Thymus (tissue), 11 donors: ENCODE data around the gene EPB42. TPM values are rescaled to one million over a fixed set of nuclear protein-coding genes. Genes with fewer than 3 reads are reported as not detected.

Experiments used
- DNase-seq, 9 donors: peaks; one replicate each; pipeline ENCODE4 v3.0.0-alpha.2; 2013; ENCODE audit warnings: low spot score in 9 of 9, low read depth in 6 of 9, missing footprints in 1 of 9
- H3K27ac ChIP-seq, 2 donors: one replicate each; pipeline ENCODE4 v1.5.1; 2013; ENCODE audit warnings: control low read depth in 1 of 2, low read depth in 1 of 2, low read length in 1 of 2, mild to moderate bottlenecking in 1 of 2, moderate library complexity in 1 of 2
- H3K27me3 ChIP-seq, 2 donors: one replicate each; pipeline ENCODE4 v1.5.1; 2013; ENCODE audit warnings: low read length in 1 of 2; ENCODE audit not compliant: control insufficient read depth in 2 of 2, insufficient read depth in 1 of 2
- H3K36me3 ChIP-seq, 2 donors: one replicate each; pipeline ENCODE4 v1.5.1; 2013; ENCODE audit warnings: low read length in 1 of 2, mild to moderate bottlenecking in 1 of 2, moderate library complexity in 1 of 2; ENCODE audit not compliant: control insufficient read depth in 2 of 2, insufficient read depth in 2 of 2
- H3K4me1 ChIP-seq, 2 donors: one replicate each; pipeline ENCODE4 v1.5.1; 2013; ENCODE audit warnings: low read length in 2 of 2; ENCODE audit not compliant: control insufficient read depth in 2 of 2, insufficient read depth in 2 of 2
- H3K4me3 ChIP-seq, 2 donors: one replicate each; pipeline ENCODE4 v1.5.1; 2013; ENCODE audit warnings: low read length in 2 of 2, control low read depth in 1 of 2, mild to moderate bottlenecking in 1 of 2
- H3K9me3 ChIP-seq, 2 donors: one replicate each; pipeline ENCODE4 v1.5.1; 2013; ENCODE audit warnings: low read length in 1 of 2, mild to moderate bottlenecking in 1 of 2; ENCODE audit not compliant: control insufficient read depth in 2 of 2, insufficient read depth in 1 of 2
- WGBS: extraction: QIAGEN DNeasy Blood & Tissue Kit; methylation state at CpG from one replicate; pipeline ENCODE4 v1.1.7; 2013; 5-methylcytosine and 5-hydroxymethylcytosine counted together
- polyA plus RNA-seq: library from polyadenylated mRNA; stranded (reverse); fragments of 200-250 nt; gene quantifications from one replicate; pipeline ENCODE4 v1.2.3, GENCODE V29; 2013
- total RNA-seq: library from RNA; stranded (reverse); fragments of 120-200 nt; gene quantifications from one replicate; pipeline ENCODE4 v1.2.4, GENCODE V29; 2013
- donor health status: healthy.

The EPB42 gene
- total and polyA plus RNA-seq, 2 donors, result 0.21 to 2.8 TPM

GRCh38 chr15:43165801-43166325, 55.0 kb downstream of the EPB42 start:
- no peak overlapping the region for H3K27ac ChIP-seq
- peaks cover 5 to 8% of the 10 kb centered on the region in 2 donors for H3K4me1 ChIP-seq
- no peak for DNase-seq
- WGBS, result 98% methylated on average over 2 of the region's 2 CpGs
- peaks cover 0 to 3% of the 10 kb centered on the region in 2 donors for H3K36me3 ChIP-seq
- no peaks in the 10 kb centered on the region for H3K9me3 ChIP-seq
- no peak overlapping the region for H3K4me3 ChIP-seq
- no peaks in the 10 kb centered on the region for H3K27me3 ChIP-seq

- Histone ChIP-seq H3K4me3 (no peak overlapping the region), H3K9me3 (no peaks in the 10 kb centered on the region), H3K27ac (no peak overlapping the region), H3K36me3 (peaks cover 0 to 7% of the 10 kb centered on the region in 2 donors), H3K4me1 (no peaks in the 10 kb centered on the region), H3K27me3 (peaks cover 0 to 2% of the 10 kb centered on the region in 2 donors)
- no peak for DNase-seq
Observed at GRCh38 chr15:43153269-43153668, 67.5 kb downstream of the EPB42 start.

GRCh38 chr15:43151688-43152087, 69.1 kb downstream of the EPB42 start:
- Histone ChIP-seq H3K4me1 (no peaks in the 10 kb centered on the region), H3K36me3 (peaks cover 0 to 7% of the 10 kb centered on the region in 2 donors), H3K9me3 (no peaks in the 10 kb centered on the region), H3K4me3 (no peak overlapping the region), H3K27ac (no peak overlapping the region), H3K27me3 (peaks cover 0 to 2% of the 10 kb centered on the region in 2 donors)
- DNase-seq, result peak in 2 of 9 donors; percentile 25 to 62
- WGBS, result 13% methylated on average over 2 of the region's 2 CpGs

- Histone ChIP-seq H3K4me3 (no peak overlapping the region), H3K9me3 (no peaks in the 10 kb centered on the region), H3K27me3 (peaks cover 0 to 2% of the 10 kb centered on the region in 2 donors), H3K27ac (no peak overlapping the region), H3K4me1 (no peaks in the 10 kb centered on the region), H3K36me3 (peaks cover 0 to 7% of the 10 kb centered on the region in 2 donors)
- no peak for DNase-seq
- WGBS, result over 99% methylated on average over 5 of the region's 5 CpGs
Observed at GRCh38 chr15:43150191-43150929, 70.5 kb downstream of the EPB42 start.

Other genes with a start within 250 kb of the EPB42 start
- gene UBR1, start 115.0 kb downstream of the EPB42 start, total RNA-seq, result 23.0 TPM
- 10.2 TPM for gene UBR1, start 115.0 kb downstream of the EPB42 start, polyA plus RNA-seq
- 5.1 TPM for gene TMEM62, start 87.4 kb downstream of the EPB42 start, total RNA-seq
- 17.8 TPM for gene TMEM62, start 87.4 kb downstream of the EPB42 start, polyA plus RNA-seq
- 60.7 TPM for gene CCNDBP1, start 35.6 kb downstream of the EPB42 start, total RNA-seq
- 87.9 TPM for gene CCNDBP1, start 35.6 kb downstream of the EPB42 start, polyA plus RNA-seq
- 0.19 TPM for gene TGM5, start 45.9 kb upstream of the EPB42 start, total RNA-seq
- 1.2 TPM for gene TGM5, start 45.9 kb upstream of the EPB42 start, polyA plus RNA-seq
- 0.19 TPM for gene TGM7, start 81.2 kb upstream of the EPB42 start, total RNA-seq
- 0.30 TPM for gene TGM7, start 81.2 kb upstream of the EPB42 start, polyA plus RNA-seq
- gene LCMT2, start 109.6 kb upstream of the EPB42 start, total RNA-seq, result 11.3 TPM
- 5.9 TPM for gene LCMT2, start 109.6 kb upstream of the EPB42 start, polyA plus RNA-seq
- gene ZSCAN29, start 150.0 kb upstream of the EPB42 start, total RNA-seq, result 17.2 TPM
- gene ZSCAN29, start 150.0 kb upstream of the EPB42 start, polyA plus RNA-seq, result 7.8 TPM
- gene TUBGCP4, start 150.1 kb upstream of the EPB42 start, total RNA-seq, result 8.5 TPM
- gene TUBGCP4, start 150.1 kb upstream of the EPB42 start, polyA plus RNA-seq, result 5.4 TPM